Measurements from ENCODE around the gene TSPAN17.

GRCh38 chr5:176680226-176680563, 32.9 kb downstream of the TSPAN17 start:
- TF ChIP-seq POLR2A (IDR thresholded peaks at IDR 0.05; ENCODE audit: low read length) = no peak
- no peak for TF ChIP-seq GATA1 (IDR thresholded peaks at IDR 0.05; ENCODE audit: low read depth, low read length)
